Neural cell (in vitro differentiated cells): ENCODE measurements around the gene NAA38. TPM values are rescaled to one million over a fixed set of nuclear protein-coding genes. Genes with fewer than 3 reads are reported as not detected.

Experiments
- H2AFZ ChIP-seq: fragments of 200-600, 300-800 bp; sonication (generic), shearing (Covaris generic); 2 replicates; pipeline ENCODE4 v1.6.0; 2014; ENCODE audit warnings: low read depth, mild to moderate bottlenecking, antibody characterized with exemption, low read length, moderate library complexity
- H3F3A ChIP-seq: fragments of 200-600 bp; shearing (Covaris generic); 2 replicates; pipeline ENCODE4 v1.6.1; 2016; ENCODE audit warnings: mild to moderate bottlenecking, moderate library complexity, mixed read lengths, antibody characterized with exemption, low read length; ENCODE audit not compliant: insufficient read depth, poor library complexity, severe bottlenecking
- H3K27ac ChIP-seq: fragments of 200-600, 300-800 bp; sonication (generic), shearing (Covaris generic); 2 replicates; pipeline ENCODE4 v1.5.1; 2014; ENCODE audit warnings: mild to moderate bottlenecking, low read length, moderate library complexity
- H3K27me3 ChIP-seq: fragments of 300-800, 200-600 bp; sonication (generic), shearing (Covaris generic); 2 replicates; pipeline ENCODE4 v1.6.0; 2014; ENCODE audit warnings: mild to moderate bottlenecking, low read depth, low read length, moderate library complexity; ENCODE audit not compliant: insufficient read depth
- H3K36me3 ChIP-seq: fragments of 300-800, 200-600 bp; sonication (generic), shearing (Covaris generic); 2 replicates; pipeline ENCODE4 v1.5.1; 2014; ENCODE audit warnings: mild to moderate bottlenecking, antibody characterized with exemption, low read length, moderate library complexity; ENCODE audit not compliant: insufficient read depth
- H3K4me2 ChIP-seq: fragments of 300-800, 200-600 bp; sonication (generic), shearing (Covaris generic); 2 replicates; pipeline ENCODE4 v1.6.0; 2014; ENCODE audit warnings: mild to moderate bottlenecking, low read length
- H3K4me3 ChIP-seq: fragments of 300-800, 200-600 bp; sonication (generic), shearing (Covaris generic); 2 replicates; pipeline ENCODE4 v1.5.1; 2014; ENCODE audit warnings: mild to moderate bottlenecking, low read length, moderate library complexity
- H3K79me2 ChIP-seq: fragments of 200-600 bp; shearing (Covaris generic); replicated peaks from 2 replicates; pipeline ENCODE4 v1.6.0; 2014; ENCODE audit warnings: mild to moderate bottlenecking, low read length, moderate library complexity; ENCODE audit not compliant: insufficient read depth
- H3K9ac ChIP-seq: fragments of 300-800, 200-600 bp; sonication (generic), shearing (Covaris generic); 2 replicates; pipeline ENCODE4 v1.6.1; 2016; ENCODE audit warnings: mild to moderate bottlenecking, low read length, mixed read lengths
- H3K9me2 ChIP-seq: fragments of 200-600 bp; shearing (Covaris generic); 2 replicates; pipeline ENCODE4 v1.6.1; 2016; ENCODE audit warnings: mild to moderate bottlenecking, low read length, mixed read lengths; ENCODE audit not compliant: insufficient read depth
- H3K9me3 ChIP-seq: fragments of 200-600, 300-800 bp; sonication (generic), shearing (Covaris generic); 2 replicates; pipeline ENCODE4 v1.6.1; 2016; ENCODE audit warnings: mild to moderate bottlenecking, mixed run types, low read length, moderate library complexity, mixed read lengths
- H4K20me1 ChIP-seq: fragments of 200-600 bp; shearing (Covaris generic); 2 replicates; pipeline ENCODE4 v1.6.1; 2016; ENCODE audit warnings: mild to moderate bottlenecking, mixed run types; ENCODE audit not compliant: insufficient read depth
- EP300 ChIP-seq: fragments of 450-650 bp; conservative IDR thresholded peaks from 2 replicates; pipeline ENCODE4 v1.6.1; 2014; ENCODE audit warnings: antibody characterized with exemption, mild to moderate bottlenecking, moderate library complexity; ENCODE audit not compliant: poor library complexity, severe bottlenecking
- EZH2 ChIP-seq: fragments of 200-600, 300-800 bp; shearing (Covaris generic), sonication (generic); IDR thresholded peaks from 2 replicates; pipeline ENCODE4 v1.6.1; 2014; ENCODE audit warnings: antibody characterized with exemption, low read length, borderline replicate concordance, mild to moderate bottlenecking; ENCODE audit not compliant: insufficient read depth, poor library complexity, severe bottlenecking
- MXI1 ChIP-seq: fragments of 450-650 bp; conservative IDR thresholded peaks from 2 replicates; pipeline ENCODE4 v1.6.1; 2014; ENCODE audit warnings: antibody characterized with exemption, mild to moderate bottlenecking; ENCODE audit not compliant: poor library complexity, severe bottlenecking
- POLR2AphosphoS5 ChIP-seq: IDR thresholded peaks from 2 replicates; pipeline ENCODE4 v1.6.1; 2012
- RAD21 ChIP-seq: fragments of 450-650 bp; conservative IDR thresholded peaks from 2 replicates; pipeline ENCODE4 v1.6.1; 2014; ENCODE audit warnings: antibody characterized with exemption, mild to moderate bottlenecking, moderate library complexity
- SMC3 ChIP-seq: fragments of 450-650 bp; conservative IDR thresholded peaks from 2 replicates; pipeline ENCODE4 v1.6.1; 2014; ENCODE audit warnings: antibody characterized with exemption, mild to moderate bottlenecking, moderate library complexity; ENCODE audit not compliant: poor library complexity
- TAF1 ChIP-seq: IDR thresholded peaks from 2 replicates; pipeline ENCODE4 v1.6.1; 2012; ENCODE audit warnings: low read depth
- polyA plus RNA-seq: library from polyadenylated mRNA; depleted of rRNA; stranded (reverse); fragments of >200 nt; gene quantifications from 2 replicates; pipeline ENCODE4 v1.2.3, GENCODE V29; 2014
- TF ChIP-seq, protein P1 (sequence below): IDR thresholded peaks from 2 replicates; pipeline ENCODE4 v1.6.1; 2012; ENCODE audit warnings: borderline replicate concordance
- TF ChIP-seq, protein P2 (sequence below): fragments of 450-650 bp; IDR thresholded peaks from 2 replicates; pipeline ENCODE4 v1.5.1; 2014; ENCODE audit warnings: antibody characterized with exemption, mild to moderate bottlenecking, moderate library complexity; ENCODE audit not compliant: poor library complexity, severe bottlenecking

Gene NAA38
- polyA plus RNA-seq, 1 donor from 2014 or later, result 110 TPM

DNA sequence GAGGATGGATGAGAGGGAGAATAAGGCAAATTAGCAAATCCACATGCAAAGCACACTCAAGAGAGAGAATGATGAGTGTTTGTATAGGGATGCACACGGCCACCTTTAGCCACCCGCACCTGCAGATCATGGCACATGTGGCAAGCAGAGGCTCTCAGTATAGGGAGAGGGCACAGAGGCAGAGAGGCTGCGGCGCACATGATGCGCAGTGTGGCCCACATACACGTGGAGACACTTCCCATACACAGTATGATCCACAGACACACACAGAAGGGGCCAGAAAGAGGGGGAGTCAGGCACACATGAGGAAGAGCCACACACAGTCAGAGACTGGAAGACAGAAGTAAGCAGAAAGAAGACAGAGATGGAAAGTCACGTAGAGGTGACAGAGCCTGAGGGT, 24.7 kb upstream of the NAA38 start:
- peaks cover 5% of the 10 kb centered on the region for H3F3A ChIP-seq
- TF ChIP-seq, protein P1, sequence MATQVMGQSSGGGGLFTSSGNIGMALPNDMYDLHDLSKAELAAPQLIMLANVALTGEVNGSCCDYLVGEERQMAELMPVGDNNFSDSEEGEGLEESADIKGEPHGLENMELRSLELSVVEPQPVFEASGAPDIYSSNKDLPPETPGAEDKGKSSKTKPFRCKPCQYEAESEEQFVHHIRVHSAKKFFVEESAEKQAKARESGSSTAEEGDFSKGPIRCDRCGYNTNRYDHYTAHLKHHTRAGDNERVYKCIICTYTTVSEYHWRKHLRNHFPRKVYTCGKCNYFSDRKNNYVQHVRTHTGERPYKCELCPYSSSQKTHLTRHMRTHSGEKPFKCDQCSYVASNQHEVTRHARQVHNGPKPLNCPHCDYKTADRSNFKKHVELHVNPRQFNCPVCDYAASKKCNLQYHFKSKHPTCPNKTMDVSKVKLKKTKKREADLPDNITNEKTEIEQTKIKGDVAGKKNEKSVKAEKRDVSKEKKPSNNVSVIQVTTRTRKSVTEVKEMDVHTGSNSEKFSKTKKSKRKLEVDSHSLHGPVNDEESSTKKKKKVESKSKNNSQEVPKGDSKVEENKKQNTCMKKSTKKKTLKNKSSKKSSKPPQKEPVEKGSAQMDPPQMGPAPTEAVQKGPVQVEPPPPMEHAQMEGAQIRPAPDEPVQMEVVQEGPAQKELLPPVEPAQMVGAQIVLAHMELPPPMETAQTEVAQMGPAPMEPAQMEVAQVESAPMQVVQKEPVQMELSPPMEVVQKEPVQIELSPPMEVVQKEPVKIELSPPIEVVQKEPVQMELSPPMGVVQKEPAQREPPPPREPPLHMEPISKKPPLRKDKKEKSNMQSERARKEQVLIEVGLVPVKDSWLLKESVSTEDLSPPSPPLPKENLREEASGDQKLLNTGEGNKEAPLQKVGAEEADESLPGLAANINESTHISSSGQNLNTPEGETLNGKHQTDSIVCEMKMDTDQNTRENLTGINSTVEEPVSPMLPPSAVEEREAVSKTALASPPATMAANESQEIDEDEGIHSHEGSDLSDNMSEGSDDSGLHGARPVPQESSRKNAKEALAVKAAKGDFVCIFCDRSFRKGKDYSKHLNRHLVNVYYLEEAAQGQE, result no peak
- no peak for TF ChIP-seq POLR2AphosphoS5
- peak overlapping the region; percentile 58 for H3K4me3 ChIP-seq
- H3K9me3 ChIP-seq, result no peaks in the 10 kb centered on the region
- H3K27me3 ChIP-seq, result no peaks in the 10 kb centered on the region
- no peaks in the 10 kb centered on the region for H4K20me1 ChIP-seq
- H3K36me3 ChIP-seq, result no peaks in the 10 kb centered on the region
- H3K9ac ChIP-seq, result peak overlapping the region; percentile 100
- no peak overlapping the region for H3K4me2 ChIP-seq
- no peaks in the 10 kb centered on the region for H3K9me2 ChIP-seq
- peaks cover 32% of the 10 kb centered on the region for H3K79me2 ChIP-seq
- no peak overlapping the region for H2AFZ ChIP-seq
- H3K27ac ChIP-seq, result peak overlapping the region; percentile 97

DNA sequence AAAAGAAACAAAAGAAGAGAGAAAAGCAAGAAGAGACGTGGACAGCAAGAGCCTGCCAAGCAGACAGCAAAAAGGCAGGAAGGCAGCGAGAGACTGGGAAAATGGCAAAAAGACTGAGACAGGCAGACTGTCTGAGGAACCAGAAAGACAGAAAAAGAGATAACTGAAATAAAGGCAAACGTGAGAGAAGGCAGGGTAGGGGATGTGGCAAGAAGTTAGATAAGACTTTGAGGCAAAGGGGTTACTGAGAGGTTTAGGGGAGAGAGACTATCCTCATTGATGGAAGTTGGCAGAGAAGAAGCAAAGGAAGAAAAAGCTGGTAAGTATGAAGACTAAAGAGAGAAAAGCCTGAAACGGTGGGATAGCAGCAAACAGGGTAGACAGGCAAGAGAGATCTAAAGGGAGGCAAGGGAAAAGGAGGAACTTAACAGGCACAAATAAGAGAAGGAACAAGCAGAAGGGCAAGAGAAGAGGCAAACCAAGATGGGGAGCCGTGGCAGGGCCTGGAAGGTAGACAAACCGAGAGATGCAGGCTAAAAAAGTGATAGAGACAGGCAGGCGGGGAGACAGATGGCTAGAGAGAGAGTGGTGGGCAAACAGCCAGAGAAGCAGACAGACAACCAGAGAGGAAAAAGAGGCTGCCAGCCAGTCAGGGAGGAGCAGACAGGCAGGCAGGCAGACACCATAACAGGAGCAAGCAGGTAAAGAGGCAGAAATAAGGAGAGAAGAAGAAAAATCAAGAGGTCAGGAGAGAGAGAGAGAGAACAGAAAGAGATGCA, 24.1 kb upstream of the NAA38 start:
- H3K9me2 ChIP-seq, result no peaks in the 10 kb centered on the region
- no peaks in the 10 kb centered on the region for H3K27me3 ChIP-seq
- peaks cover 30% of the 10 kb centered on the region for H3K79me2 ChIP-seq
- no peaks in the 10 kb centered on the region for H4K20me1 ChIP-seq
- no peaks in the 10 kb centered on the region for H3K36me3 ChIP-seq
- TF ChIP-seq SMC3 (no peak), TAF1 (no peak), EP300 (no peak), RAD21 (no peak), POLR2AphosphoS5 (no peak), EZH2 (no peak), MXI1 (no peak)
- TF ChIP-seq, protein P2, sequence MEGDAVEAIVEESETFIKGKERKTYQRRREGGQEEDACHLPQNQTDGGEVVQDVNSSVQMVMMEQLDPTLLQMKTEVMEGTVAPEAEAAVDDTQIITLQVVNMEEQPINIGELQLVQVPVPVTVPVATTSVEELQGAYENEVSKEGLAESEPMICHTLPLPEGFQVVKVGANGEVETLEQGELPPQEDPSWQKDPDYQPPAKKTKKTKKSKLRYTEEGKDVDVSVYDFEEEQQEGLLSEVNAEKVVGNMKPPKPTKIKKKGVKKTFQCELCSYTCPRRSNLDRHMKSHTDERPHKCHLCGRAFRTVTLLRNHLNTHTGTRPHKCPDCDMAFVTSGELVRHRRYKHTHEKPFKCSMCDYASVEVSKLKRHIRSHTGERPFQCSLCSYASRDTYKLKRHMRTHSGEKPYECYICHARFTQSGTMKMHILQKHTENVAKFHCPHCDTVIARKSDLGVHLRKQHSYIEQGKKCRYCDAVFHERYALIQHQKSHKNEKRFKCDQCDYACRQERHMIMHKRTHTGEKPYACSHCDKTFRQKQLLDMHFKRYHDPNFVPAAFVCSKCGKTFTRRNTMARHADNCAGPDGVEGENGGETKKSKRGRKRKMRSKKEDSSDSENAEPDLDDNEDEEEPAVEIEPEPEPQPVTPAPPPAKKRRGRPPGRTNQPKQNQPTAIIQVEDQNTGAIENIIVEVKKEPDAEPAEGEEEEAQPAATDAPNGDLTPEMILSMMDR, result no peak
- TF ChIP-seq, protein P1, result no peak
- H3K4me2 ChIP-seq, result no peak overlapping the region
- no peaks in the 10 kb centered on the region for H3K9me3 ChIP-seq
- H2AFZ ChIP-seq, result no peak overlapping the region
- H3K4me3 ChIP-seq, result peak overlapping the region; percentile 58
- H3K27ac ChIP-seq, result peak overlapping the region; percentile 97
- H3F3A ChIP-seq, result peaks cover 5% of the 10 kb centered on the region
- H3K9ac ChIP-seq, result peak overlapping the region; percentile 100
